PFSK-1 (cell line): ENCODE data around the gene MYO7A.

Source experiments
- REST ChIP-seq, 2 experiments: IDR thresholded peaks; 2 replicates each; pipeline versions ENCODE4 v1.6.1 to v1.8.0; 2011 to 2012; ENCODE audit warnings: low read depth in 2 of 2, low read length in 2 of 2, control low read depth in 1 of 2, inconsistent platforms in 1 of 2, mild to moderate bottlenecking in 1 of 2, moderate library complexity in 1 of 2; ENCODE audit not compliant: insufficient read depth in 1 of 2
- SIN3A ChIP-seq: IDR thresholded peaks from 2 replicates; pipeline ENCODE4 v1.6.1; 2012; ENCODE audit warnings: mild to moderate bottlenecking, low read length, moderate library complexity, borderline replicate concordance; ENCODE audit not compliant: insufficient read depth

DNA sequence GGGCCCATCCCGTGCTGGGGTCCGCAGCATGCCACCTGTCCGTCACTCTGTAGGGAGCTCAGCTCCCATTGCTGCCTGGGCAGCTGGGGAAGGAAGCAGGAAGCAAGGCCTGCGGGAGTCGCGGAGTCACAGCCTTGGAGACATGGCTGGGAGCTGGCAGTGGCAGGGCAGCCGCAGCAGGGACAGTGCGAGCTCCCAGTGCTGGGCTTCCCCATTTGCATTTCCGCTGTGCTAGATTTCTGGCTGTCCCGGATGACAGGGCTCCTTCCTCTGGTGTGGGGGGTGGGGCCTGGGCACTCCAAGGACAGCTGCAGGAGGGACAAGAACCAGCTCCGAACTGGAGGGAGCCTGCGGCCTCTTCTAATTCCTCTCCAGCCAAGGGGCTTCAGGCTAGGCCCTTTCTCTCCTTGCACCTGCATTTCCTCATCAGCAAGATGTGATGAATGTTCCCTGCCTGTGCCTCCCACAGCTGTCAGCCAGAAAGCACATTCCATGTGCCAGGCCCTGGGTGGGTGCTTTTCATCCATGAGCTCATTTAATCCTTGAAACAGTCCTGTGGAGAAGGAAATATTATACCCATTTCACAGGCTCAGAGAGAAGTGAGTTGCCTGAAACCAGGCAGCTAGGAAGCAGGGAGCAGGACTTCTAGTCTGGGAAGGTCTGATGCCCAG is 48.0 kb downstream of the MYO7A start:
- TF ChIP-seq REST (IDR thresholded peaks at IDR 0.05; ENCODE audit: insufficient read depth in 1 of 2, low read depth in 2 of 2, low read length in 2 of 2) (no peak), SIN3A (no peak)
